HL-60 (cell line): ENCODE measurements around the gene NAT9.

Experiments used
- CTCF ChIP-seq: IDR thresholded peaks from one replicate; pipeline ENCODE4 v1.5.1; 2011; ENCODE audit warnings: low read length, control low read depth, inconsistent platforms; ENCODE audit not compliant: insufficient read depth
- GABPA ChIP-seq: IDR thresholded peaks from 2 replicates; pipeline ENCODE4 v1.6.1; 2012; ENCODE audit warnings: low read depth
- POLR2AphosphoS5 ChIP-seq: IDR thresholded peaks from 2 replicates; pipeline ENCODE4 v1.6.1; 2012; ENCODE audit warnings: low read depth
- REST ChIP-seq: IDR thresholded peaks from 2 replicates; pipeline ENCODE4 v1.6.1; 2012; ENCODE audit warnings: low read depth; ENCODE audit not compliant: insufficient replicate concordance
- SPI1 ChIP-seq: IDR thresholded peaks from 2 replicates; pipeline ENCODE4 v1.6.1; 2012; ENCODE audit warnings: low read depth, mild to moderate bottlenecking, borderline replicate concordance

- TF ChIP-seq CTCF: no peak
- peak; percentile 43; the same call in 1 of the 2 replicates for TF ChIP-seq POLR2AphosphoS5
- TF ChIP-seq SPI1: no peak
- TF ChIP-seq REST: no peak
- no peak for TF ChIP-seq GABPA
Measured at GRCh38 chr17:74778960-74779359, 2.8 kb upstream of the NAT9 start.
